DMS79 (cell line): ENCODE results near the gene USP6NL.

Source experiments
- DNase-seq: peaks from one replicate; lab custom pipeline; 2025; lab: John Stamatoyannopoulos, UW

Gene USP6NL

GRCh38 chr10:11551104-11551503, 60.3 kb downstream of the USP6NL start:
- no peak for DNase-seq

DNA sequence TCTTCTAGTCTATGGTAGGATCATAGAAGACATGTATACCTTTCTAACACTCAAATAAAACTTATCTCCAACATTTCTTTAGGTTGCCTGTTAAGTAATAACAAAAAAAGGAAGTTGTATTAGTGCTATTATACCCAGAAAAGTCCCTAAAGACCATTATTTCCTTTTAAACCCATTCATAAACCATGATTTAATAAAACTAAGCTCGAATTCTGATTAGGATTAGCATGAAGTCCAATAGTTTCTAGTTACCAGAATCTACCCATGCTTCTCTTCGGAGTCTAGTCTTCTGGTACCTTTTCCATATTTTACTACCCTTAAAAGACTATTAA, 62.7 kb downstream of the USP6NL start:
- no peak for DNase-seq

- no peak for DNase-seq
These were observed 63.2 kb downstream of the USP6NL start for GRCh38 chr10:11548065-11548767.

DNA sequence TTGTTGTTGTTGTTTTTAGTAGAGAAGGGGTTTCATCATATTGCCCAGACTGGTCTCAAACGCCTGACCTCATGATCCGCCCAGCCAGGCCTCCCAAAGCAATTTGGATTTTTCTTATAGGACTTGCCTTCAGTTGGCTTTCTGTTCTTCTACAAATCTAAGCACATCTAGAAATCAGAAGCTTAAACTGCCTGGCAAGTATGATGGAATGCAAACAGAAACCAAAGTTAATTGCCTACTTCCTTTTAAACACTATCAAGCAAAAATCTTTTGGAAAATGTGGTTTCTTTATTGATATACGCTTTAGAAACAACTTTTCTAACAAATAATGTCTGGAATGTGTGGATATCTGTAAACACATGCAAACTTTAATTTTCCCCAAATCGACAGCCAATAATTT, 64.9 kb downstream of the USP6NL start:
- DNase-seq: no peak

- DNase-seq: no peak
These were observed 70.2 kb downstream of the USP6NL start for GRCh38 chr10:11541296-11541695.

- DNase-seq: no peak
These were observed 72.1 kb downstream of the USP6NL start for GRCh38 chr10:11539191-11539868.

DNA sequence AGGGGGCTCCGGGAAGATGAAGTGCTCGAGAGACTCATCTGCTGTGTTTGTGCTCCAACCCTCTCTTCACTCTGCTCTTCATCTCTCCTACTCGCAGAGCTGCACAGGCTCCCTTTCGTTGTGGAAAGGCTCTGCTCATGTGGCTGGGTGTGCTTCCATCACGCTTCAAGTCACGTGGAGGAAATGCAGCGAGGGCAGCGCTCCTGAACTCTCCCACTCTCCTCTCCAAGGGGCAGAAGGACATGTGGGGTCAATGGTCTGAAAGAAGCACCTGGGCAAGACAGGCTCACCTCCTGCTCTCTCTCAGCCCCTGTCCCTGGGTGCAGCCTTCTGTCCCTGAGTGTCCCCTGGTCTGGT, 72.6 kb downstream of the USP6NL start:
- no peak for DNase-seq

GRCh38 chr10:11536228-11536627, 75.2 kb downstream of the USP6NL start:
- no peak for DNase-seq

GRCh38 chr10:11535346-11535959, 76.0 kb downstream of the USP6NL start:
- DNase-seq: no peak

DNA sequence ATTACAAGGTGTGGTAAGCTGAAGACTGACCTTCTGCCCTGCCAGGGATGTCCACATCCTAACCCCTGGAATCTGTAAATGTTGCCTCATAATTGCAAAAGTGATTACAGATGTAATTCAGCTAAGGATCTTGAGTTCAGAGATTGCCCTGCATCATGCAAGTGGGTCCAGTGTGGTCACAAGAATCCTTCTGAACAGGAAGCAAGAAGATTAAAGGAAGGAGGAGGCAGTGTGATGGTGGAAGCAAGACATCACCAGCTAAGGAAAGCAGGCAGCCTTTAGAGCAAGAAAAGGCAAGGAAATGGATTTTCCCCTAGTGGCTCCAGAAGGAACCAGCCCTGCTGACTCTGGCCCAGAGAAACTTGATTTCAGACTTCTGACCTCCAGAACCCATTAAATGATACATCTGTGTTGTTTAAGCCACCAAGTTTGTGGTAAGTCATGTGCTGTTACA, 78.1 kb downstream of the USP6NL start:
- no peak for DNase-seq

GRCh38 chr10:11532306-11532705, 79.1 kb downstream of the USP6NL start:
- DNase-seq: no peak

DNA sequence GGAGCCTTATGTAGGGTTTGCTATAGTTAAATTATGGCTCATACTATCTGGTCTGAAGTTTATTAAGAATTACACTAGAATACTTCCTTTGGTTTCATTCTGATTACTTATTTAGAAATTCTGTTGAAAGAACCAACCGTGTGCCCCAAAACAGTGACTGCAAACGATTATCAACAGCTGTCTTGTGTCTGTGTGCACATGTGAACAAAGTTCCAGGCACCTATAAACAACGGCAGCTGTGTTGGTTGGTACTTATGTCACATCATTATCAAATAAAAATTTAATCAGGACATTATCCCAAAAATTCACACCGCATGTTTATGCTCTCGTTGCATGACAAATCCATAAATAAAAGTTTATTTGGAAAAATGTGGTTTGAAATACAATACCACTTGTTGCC, 80.6 kb downstream of the USP6NL start:
- no peak for DNase-seq

GRCh38 chr10:11529276-11529903, 82.1 kb downstream of the USP6NL start:
- DNase-seq: no peak

- DNase-seq: no peak
These were observed 83.2 kb downstream of the USP6NL start for GRCh38 chr10:11528286-11528685.

DNA sequence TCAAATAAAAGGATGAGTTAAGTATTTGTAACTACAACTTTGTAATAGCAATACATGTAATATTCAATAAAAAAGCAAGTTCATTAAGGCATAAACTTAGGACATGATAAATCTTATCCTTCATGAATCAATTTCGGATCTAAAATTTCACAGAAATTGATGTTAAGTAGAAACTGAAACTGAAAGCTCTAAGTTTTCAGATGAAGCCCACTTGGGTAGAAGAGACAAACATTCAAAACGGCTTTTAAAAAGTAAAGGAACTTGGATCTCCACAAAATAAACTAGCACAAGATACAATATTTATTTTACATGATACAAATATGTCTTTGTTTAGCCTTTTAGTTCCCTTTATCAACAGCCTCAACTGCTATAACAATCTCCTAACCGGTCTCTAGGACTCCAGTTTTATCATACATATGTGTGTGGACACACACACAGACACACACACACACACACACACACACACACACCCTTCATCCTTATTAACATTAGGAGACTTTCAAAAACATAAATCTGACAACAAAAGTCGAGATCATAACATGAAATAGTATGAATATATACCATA, 83.7 kb downstream of the USP6NL start:
- DNase-seq: no peak

- DNase-seq: no peak
These were observed 84.4 kb downstream of the USP6NL start for GRCh38 chr10:11527068-11527467.

GRCh38 chr10:11525503-11525902, 85.9 kb downstream of the USP6NL start:
- no peak for DNase-seq

GRCh38 chr10:11522821-11523245, 88.6 kb downstream of the USP6NL start:
- DNase-seq: no peak

DNA sequence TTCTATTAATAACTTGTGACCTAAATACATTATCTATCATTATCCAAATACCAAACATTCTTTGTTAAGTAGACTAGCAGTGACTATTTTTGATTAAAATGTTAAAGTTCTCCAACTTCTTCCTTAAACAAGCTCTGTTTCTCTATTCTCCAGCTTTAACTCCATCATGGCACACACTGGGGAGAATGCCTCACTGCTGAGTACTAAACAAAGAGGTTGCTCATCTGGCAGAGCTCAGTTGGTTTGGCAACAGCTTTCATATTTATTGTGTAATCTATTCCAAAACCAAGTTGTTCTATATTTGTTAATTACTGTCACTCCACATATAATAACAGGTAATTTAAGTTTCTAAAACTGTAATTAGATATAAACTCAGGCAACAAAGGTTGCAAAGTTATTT, 89.6 kb downstream of the USP6NL start:
- DNase-seq: no peak

DNA sequence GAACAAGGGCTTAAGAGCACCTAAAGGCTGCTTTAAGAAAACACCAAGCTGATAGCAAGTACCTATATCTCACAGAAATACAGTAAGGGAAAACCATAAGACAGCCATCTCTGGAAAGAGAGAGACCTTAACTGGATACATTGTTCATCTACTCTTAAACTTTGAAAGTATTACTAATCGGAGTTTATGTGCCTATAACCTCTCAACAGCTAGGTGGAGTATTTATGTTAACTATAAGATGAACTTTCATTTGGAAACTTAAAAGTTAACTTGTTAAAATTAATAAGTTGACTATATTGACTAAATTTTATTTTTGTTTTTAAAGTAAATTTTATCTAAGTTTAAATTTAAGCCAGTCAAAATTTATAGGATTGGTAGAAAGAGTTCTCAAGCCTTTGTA, 90.6 kb downstream of the USP6NL start:
- DNase-seq: no peak

DNA sequence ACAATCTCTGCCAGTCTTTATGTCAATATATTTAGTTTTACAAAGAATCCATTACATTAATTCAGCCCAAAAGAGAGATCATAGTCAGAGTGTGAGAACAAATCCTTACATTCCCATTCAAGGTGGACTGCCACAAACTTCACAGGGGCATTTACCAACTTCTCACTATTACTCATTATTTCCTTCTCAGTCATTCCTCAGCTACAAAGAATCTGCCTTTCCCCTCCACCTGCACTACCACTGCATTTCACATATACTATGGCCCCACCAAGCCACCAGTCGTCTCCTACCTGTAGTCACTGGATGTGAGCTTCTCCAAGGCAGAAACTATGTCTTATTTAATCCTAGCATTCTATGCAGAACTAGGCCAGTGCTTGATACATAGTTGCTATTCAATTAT, 94.3 kb downstream of the USP6NL start:
- DNase-seq: no peak

- no peak for DNase-seq
These were observed 95.1 kb downstream of the USP6NL start for GRCh38 chr10:11516431-11516746.
